A549 (cell line): ENCODE results near the gene CDH4.

Source experiments
- CEBPB ChIP-seq, 2 experiments: fragments of >200 bp in 1 of 2; sonication (Bioruptor Twin) in 1 of 2; formaldehyde crosslinking in 1 of 2; IDR thresholded peaks; 2 replicates each; pipeline ENCODE4 v1.6.1; 2012 to 2016
- JUN ChIP-seq, 2 experiments: fragments of >200 bp; sonication (Bioruptor Twin); formaldehyde crosslinking; IDR thresholded peaks; 2 replicates in 1 of 2; 3 replicates in 1 of 2; pipeline ENCODE4 v1.6.1; 2016 to 2017
- MAFK ChIP-seq: fragments of 450-650 bp; IDR thresholded peaks from 2 replicates; pipeline ENCODE4 v1.6.1; 2014; ENCODE audit not compliant: partially characterized antibody
- POLR2A ChIP-seq: IDR thresholded peaks from 2 replicates; pipeline ENCODE4 v1.6.1; 2012; ENCODE audit warnings: mild to moderate bottlenecking, low read length
- TF ChIP-seq, protein P1 (sequence below): IDR thresholded peaks from 2 replicates; pipeline ENCODE4 v1.6.1; 2012
- TF ChIP-seq, protein P2 (sequence below): fragments of >200 bp; sonication (Bioruptor Twin); formaldehyde crosslinking; IDR thresholded peaks from 3 replicates; pipeline ENCODE4 v1.5.1; 2016
- TF ChIP-seq, protein P3 (sequence below): fragments of >200 bp; sonication (Bioruptor Twin); formaldehyde crosslinking; IDR thresholded peaks from 2 replicates; pipeline ENCODE4 v1.6.1; 2016

DNA sequence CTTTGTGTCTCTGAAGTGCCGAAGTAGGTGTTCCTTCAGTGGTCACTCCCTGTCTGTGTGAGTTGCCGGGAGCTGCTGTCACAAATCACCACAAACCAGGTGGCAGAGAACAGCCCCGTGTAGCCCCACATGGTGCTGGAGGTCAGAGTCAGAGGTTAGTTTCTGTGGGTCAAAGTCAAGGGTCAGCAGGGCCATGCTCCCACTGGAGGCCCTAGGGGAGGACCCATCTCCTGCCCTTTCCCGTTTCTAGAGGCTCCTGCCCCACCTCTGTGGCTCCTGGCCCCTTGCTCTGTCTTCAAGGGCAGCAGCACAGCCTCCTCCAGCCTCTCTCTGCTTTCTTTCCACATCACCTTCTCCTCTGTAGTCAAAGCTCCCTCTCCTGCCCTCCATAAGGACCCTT lies 549.4 kb downstream of the CDH4 start:
- TF ChIP-seq, protein P1, sequence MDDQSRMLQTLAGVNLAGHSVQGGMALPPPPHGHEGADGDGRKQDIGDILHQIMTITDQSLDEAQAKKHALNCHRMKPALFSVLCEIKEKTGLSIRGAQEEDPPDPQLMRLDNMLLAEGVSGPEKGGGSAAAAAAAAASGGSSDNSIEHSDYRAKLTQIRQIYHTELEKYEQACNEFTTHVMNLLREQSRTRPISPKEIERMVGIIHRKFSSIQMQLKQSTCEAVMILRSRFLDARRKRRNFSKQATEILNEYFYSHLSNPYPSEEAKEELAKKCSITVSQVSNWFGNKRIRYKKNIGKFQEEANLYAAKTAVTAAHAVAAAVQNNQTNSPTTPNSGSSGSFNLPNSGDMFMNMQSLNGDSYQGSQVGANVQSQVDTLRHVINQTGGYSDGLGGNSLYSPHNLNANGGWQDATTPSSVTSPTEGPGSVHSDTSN = no peak
- no peak for TF ChIP-seq JUN (IDR thresholded peaks at IDR 0.05)
- no peak for TF ChIP-seq MAFK
- TF ChIP-seq CEBPB (IDR thresholded peaks at IDR 0.05) = no peak
- TF ChIP-seq, protein P2, sequence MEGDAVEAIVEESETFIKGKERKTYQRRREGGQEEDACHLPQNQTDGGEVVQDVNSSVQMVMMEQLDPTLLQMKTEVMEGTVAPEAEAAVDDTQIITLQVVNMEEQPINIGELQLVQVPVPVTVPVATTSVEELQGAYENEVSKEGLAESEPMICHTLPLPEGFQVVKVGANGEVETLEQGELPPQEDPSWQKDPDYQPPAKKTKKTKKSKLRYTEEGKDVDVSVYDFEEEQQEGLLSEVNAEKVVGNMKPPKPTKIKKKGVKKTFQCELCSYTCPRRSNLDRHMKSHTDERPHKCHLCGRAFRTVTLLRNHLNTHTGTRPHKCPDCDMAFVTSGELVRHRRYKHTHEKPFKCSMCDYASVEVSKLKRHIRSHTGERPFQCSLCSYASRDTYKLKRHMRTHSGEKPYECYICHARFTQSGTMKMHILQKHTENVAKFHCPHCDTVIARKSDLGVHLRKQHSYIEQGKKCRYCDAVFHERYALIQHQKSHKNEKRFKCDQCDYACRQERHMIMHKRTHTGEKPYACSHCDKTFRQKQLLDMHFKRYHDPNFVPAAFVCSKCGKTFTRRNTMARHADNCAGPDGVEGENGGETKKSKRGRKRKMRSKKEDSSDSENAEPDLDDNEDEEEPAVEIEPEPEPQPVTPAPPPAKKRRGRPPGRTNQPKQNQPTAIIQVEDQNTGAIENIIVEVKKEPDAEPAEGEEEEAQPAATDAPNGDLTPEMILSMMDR = no peak
- TF ChIP-seq, protein P3, sequence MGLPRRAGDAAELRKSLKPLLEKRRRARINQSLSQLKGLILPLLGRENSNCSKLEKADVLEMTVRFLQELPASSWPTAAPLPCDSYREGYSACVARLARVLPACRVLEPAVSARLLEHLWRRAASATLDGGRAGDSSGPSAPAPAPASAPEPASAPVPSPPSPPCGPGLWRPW = no peak
- no peak for TF ChIP-seq POLR2A
